ENCODE results near the gene FCN2. TPM values are rescaled to one million over a fixed set of nuclear protein-coding genes. Genes with fewer than 3 reads are reported as not detected.

The FCN2 gene
- total and polyA plus RNA-seq, 2 of the 13 experiments (the other 11 are each of a cell fraction or from before 2014, with no cell fraction given) = not detected

DNA sequence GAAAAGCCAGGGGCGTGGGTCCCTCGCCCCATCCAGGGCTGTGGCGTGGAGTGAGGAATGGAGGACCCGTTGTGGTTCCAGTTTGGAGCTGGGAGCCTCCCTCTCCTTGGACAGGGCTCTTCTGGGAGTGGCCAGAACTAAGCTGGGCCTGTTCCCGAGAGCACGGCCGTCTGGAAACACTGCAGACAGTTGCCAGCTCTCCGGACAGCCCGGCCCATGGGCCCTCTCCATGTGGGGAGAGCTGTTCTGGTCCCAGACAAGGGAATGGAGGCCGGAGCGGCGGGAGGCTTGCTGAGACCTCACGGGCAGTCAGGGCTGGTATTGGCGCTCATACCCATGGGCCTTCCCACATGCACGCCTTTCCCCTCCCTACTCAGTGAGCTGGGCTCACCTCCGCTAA is 45.2 kb upstream of the FCN2 start:
- no peak overlapping the region for H2AFZ ChIP-seq (ENCODE audit: low read length)
- in situ Hi-C loops (cut with HindIII; ENCODE audit: extremely low pct_ligation_motif_present, low pct_unique_long_range_greater_than_20kb) (no loop called here), intact Hi-C loops (cut with micrococcal nuclease; ENCODE audit: unreplicated experiment) (no loop called here)
- FAIRE-seq (no peak), DNase-seq (ENCODE audit: low spot score) (no peak), ATAC-seq (no peak)
- H3K27ac ChIP-seq (ENCODE audit: extremely low read length, insufficient read depth, low read length) = no peak overlapping the region
- CTCF ChIA-PET (ENCODE audit: low intra/inter-chr PET ratio, low total read pairs) = no interaction called here
- 0% methylated on average over 2 of the region's 16 CpGs for WGBS (ENCODE audit: low lambda C conversion rate)
- BruUV-seq (replicated peaks) = no TSS peak
- no peak overlapping the region for H3K9ac ChIP-seq (ENCODE audit: insufficient read depth, low read depth, low read length)
- H3K4me2 ChIP-seq (ENCODE audit: low read depth, low read length) = no peak overlapping the region
- H3K27me3 ChIP-seq (ENCODE audit: control insufficient read depth in 1 of 2, insufficient read depth in 2 of 2, low read length in 2 of 2) = peaks cover 20 to 84% of the 10 kb centered on the region in 2 experiments
- no peak overlapping the region for H3K4me3 ChIP-seq (replicated peaks in 1 of 3; ENCODE audit: insufficient read depth in 1 of 3, low read depth in 2 of 3, low read length in 3 of 3)
- no peaks in the 10 kb centered on the region for H3K36me3 ChIP-seq (replicated peaks in 1 of 2; ENCODE audit: control insufficient read depth in 1 of 2, insufficient read depth in 2 of 2, low read length in 2 of 2)
- H3K79me2 ChIP-seq (ENCODE audit: insufficient read depth, low read length) = no peaks in the 10 kb centered on the region
- H4K20me1 ChIP-seq (ENCODE audit: insufficient read depth, low read length) = no peaks in the 10 kb centered on the region
- no peaks in the 10 kb centered on the region for H3K4me1 ChIP-seq (ENCODE audit: insufficient read depth, low read length)
- H3K9me3 ChIP-seq (ENCODE audit: low read length) = no peaks in the 10 kb centered on the region
- POLR2A ChIA-PET = no interaction called here
- TF ChIP-seq, protein P1, sequence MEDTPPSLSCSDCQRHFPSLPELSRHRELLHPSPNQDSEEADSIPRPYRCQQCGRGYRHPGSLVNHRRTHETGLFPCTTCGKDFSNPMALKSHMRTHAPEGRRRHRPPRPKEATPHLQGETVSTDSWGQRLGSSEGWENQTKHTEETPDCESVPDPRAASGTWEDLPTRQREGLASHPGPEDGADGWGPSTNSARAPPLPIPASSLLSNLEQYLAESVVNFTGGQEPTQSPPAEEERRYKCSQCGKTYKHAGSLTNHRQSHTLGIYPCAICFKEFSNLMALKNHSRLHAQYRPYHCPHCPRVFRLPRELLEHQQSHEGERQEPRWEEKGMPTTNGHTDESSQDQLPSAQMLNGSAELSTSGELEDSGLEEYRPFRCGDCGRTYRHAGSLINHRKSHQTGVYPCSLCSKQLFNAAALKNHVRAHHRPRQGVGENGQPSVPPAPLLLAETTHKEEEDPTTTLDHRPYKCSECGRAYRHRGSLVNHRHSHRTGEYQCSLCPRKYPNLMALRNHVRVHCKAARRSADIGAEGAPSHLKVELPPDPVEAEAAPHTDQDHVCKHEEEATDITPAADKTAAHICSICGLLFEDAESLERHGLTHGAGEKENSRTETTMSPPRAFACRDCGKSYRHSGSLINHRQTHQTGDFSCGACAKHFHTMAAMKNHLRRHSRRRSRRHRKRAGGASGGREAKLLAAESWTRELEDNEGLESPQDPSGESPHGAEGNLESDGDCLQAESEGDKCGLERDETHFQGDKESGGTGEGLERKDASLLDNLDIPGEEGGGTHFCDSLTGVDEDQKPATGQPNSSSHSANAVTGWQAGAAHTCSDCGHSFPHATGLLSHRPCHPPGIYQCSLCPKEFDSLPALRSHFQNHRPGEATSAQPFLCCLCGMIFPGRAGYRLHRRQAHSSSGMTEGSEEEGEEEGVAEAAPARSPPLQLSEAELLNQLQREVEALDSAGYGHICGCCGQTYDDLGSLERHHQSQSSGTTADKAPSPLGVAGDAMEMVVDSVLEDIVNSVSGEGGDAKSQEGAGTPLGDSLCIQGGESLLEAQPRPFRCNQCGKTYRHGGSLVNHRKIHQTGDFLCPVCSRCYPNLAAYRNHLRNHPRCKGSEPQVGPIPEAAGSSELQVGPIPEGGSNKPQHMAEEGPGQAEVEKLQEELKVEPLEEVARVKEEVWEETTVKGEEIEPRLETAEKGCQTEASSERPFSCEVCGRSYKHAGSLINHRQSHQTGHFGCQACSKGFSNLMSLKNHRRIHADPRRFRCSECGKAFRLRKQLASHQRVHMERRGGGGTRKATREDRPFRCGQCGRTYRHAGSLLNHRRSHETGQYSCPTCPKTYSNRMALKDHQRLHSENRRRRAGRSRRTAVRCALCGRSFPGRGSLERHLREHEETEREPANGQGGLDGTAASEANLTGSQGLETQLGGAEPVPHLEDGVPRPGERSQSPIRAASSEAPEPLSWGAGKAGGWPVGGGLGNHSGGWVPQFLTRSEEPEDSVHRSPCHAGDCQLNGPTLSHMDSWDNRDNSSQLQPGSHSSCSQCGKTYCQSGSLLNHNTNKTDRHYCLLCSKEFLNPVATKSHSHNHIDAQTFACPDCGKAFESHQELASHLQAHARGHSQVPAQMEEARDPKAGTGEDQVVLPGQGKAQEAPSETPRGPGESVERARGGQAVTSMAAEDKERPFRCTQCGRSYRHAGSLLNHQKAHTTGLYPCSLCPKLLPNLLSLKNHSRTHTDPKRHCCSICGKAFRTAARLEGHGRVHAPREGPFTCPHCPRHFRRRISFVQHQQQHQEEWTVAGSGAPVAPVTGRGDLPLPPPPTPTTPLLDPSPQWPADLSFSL (CRISPR knock-in tag; IDR thresholded peaks at IDR 0.05) = no peak
- TF ChIP-seq ZNF256 (CRISPR knock-in tag; conservative IDR thresholded peaks at IDR 0.05) = no peak
- TF ChIP-seq RFX5 (IDR thresholded peaks at IDR 0.05; ENCODE audit: low read depth, low read length) = no peak

All from HepG2 (cell line).